Measurements from ENCODE around the gene BCL7A. TPM values are rescaled to one million over a fixed set of nuclear protein-coding genes. Genes with fewer than 3 reads are reported as not detected.

Gene BCL7A
- total and polyA plus RNA-seq, 9 of the 15 experiments (the other 6 are each of a cell fraction or from before 2014, with no cell fraction given) = 0.25 to 21.9 (median 14.9) TPM

DNA sequence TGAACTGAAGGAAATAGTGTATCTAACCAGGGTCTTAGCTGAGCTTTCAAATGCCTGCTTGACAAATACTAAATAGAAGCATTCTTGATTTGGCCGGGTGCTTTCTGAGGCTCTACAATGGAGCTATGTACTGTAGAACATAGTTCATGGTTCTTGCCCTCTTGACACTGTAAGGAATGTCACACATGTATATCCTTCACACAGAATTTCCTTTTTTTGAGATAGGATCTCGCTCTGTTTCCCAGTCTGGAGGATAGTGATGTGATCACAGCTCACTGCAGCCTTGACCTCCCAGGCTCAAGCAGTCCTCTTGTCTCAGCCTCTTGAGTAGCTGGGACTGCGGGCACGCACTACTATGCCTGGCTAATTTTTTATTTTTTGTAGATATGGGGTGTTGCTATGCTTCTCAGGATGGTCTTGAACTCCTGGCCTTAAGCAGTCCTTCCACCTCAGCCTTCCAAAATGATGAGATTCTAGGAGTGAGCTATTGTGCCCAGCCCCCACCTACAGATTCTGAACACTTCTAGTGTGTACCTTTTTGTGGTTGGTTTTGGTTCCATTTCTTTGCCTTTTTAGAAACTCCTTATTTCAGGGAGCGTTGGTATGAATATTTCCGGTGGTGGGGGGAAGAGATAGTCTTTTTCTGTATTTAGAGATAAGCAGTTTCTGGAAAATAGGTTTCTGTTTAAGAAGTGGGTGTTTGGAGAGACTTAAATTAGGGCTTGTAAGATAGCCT, 61.1 kb downstream of the BCL7A start (continued):
- 0 out of 2 replicates have a peak, but pooled peaks have one; percentile 6 for TF ChIP-seq JUND (IDR thresholded peaks at IDR 0.05; ENCODE audit: borderline replicate concordance, low read depth, low read length)
- TF ChIP-seq JUND (tag; IDR thresholded peaks at IDR 0.05; ENCODE audit: borderline replicate concordance, low read depth, low read length) = no peak; the same call in 2 of the 3 replicates
- no peak for TF ChIP-seq RBM34 (IDR thresholded peaks at IDR 0.05; ENCODE audit: borderline replicate concordance, insufficient read depth, low read length)
- no peak for TF ChIP-seq NR2F6 (CRISPR knock-in tag; IDR thresholded peaks at IDR 0.05)
- 0 out of 2 replicates have a peak, but pooled peaks have one; percentile 24 for TF ChIP-seq GTF2E2 (tag; IDR thresholded peaks at IDR 0.05)
- TF ChIP-seq ZNF3 (CRISPR knock-in tag; IDR thresholded peaks at IDR 0.05) = no peak
- TF ChIP-seq, protein P1, sequence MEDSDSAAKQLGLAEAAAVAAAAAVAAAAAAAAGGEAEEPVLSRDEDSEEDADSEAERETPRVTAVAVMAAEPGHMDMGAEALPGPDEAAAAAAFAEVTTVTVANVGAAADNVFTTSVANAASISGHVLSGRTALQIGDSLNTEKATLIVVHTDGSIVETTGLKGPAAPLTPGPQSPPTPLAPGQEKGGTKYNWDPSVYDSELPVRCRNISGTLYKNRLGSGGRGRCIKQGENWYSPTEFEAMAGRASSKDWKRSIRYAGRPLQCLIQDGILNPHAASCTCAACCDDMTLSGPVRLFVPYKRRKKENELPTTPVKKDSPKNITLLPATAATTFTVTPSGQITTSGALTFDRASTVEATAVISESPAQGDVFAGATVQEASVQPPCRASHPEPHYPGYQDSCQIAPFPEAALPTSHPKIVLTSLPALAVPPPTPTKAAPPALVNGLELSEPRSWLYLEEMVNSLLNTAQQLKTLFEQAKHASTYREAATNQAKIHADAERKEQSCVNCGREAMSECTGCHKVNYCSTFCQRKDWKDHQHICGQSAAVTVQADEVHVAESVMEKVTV (CRISPR knock-in tag; IDR thresholded peaks at IDR 0.05) = no peak
- TF ChIP-seq, protein P2, sequence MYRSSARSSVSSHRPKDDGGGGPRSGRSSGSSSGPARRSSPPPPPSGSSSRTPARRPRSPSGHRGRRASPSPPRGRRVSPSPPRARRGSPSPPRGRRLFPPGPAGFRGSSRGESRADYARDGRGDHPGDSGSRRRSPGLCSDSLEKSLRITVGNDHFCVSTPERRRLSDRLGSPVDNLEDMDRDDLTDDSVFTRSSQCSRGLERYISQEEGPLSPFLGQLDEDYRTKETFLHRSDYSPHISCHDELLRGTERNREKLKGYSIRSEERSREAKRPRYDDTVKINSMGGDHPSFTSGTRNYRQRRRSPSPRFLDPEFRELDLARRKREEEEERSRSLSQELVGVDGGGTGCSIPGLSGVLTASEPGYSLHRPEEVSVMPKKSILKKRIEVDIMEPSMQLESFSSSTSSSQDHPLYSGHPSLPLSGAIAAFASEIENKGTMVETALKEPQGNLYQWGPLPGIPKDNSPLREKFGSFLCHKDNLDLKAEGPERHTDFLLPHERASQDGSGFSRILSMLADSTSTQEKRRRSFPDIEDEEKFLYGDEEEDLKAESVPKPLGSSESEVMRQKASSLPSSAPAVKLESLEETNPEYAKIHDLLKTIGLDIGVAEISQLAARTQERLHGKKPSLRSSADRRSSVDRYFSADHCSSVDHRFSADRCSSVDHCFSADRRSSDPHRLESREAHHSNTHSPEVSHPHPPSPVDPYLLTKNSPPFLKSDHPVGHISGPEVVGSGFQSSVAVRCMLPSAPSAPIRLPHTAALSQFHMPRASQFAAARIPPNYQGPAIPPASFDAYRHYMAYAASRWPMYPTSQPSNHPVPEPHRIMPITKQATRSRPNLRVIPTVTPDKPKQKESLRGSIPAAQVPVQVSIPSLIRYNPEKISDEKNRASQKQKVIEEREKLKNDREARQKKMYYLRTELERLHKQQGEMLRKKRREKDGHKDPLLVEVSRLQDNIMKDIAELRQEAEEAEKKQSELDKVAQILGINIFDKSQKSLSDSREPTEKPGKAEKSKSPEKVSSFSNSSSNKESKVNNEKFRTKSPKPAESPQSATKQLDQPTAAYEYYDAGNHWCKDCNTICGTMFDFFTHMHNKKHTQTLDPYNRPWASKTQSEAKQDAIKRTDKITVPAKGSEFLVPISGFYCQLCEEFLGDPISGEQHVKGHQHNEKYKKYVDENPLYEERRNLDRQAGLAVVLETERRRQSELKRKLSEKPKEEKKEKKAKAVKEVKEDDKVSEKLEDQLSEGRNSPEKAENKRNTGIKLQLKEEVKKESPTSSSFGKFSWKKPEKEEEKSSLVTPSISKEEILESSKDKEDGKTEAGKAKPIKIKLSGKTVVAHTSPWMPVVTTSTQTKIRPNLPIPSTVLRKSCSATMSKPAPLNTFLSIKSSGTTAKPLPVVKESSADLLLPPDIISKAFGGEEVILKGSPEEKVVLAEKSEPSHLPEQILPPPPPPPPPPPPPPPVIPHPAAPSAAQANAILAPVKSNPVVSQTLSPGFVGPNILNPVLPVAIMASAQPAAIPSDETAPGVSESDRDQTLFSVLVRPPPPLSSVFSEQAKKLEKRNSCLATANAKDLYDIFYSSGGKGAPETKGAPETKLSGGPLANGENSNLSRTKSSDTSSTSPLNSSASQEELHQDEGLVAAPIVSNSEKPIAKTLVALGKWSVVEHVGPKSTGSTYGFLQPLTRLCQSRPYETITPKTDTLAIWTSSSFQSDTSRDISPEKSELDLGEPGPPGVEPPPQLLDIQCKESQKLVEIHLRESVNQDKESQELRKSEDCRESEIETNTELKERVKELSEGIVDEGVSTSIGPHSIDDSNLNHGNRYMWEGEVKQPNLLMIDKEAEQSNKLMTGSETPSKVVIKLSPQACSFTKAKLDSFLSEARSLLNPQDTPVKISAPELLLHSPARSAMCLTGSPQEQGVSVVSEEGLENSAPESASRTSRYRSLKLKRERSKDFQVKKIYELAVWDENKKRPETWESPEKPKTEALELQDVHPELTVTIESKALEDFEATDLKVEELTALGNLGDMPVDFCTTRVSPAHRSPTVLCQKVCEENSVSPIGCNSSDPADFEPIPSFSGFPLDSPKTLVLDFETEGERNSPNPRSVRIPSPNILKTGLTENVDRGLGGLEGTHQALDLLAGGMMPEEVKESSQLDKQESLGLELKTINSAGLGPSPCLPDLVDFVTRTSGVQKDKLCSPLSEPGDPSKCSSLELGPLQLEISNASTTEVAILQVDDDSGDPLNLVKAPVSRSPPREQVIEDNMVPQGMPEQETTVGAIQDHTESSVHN (IDR thresholded peaks at IDR 0.05; ENCODE audit: borderline replicate concordance in 1 of 2, low read depth in 1 of 2) = no peak
- TF ChIP-seq NCOA2 (IDR thresholded peaks at IDR 0.05; ENCODE audit: partially characterized antibody in 2 of 2) = no peak
- TF ChIP-seq NEUROD1 (IDR thresholded peaks at IDR 0.05; ENCODE audit: borderline replicate concordance, low read depth, low read length, partially characterized antibody) = peak; percentile 24
- no peak for TF ChIP-seq ZFX (CRISPR knock-in tag; IDR thresholded peaks at IDR 0.05)
- TF ChIP-seq ZNF354B (CRISPR knock-in tag; IDR thresholded peaks at IDR 0.05) = no peak
- no peak for TF ChIP-seq ZC3H4 (CRISPR knock-in tag; IDR thresholded peaks at IDR 0.05; ENCODE audit: borderline replicate concordance)
